Lower leg skin (tissue), 4 donors: ENCODE measurements around the gene VWA5B1. TPM values are rescaled to one million over a fixed set of nuclear protein-coding genes. Genes with fewer than 3 reads are reported as not detected.

Source experiments
- DNase-seq, 2 donors: peaks; one replicate each; pipeline ENCODE4 v3.0.0-alpha.2; 2019; ENCODE audit warnings: low spot score in 2 of 2
- H3K4me3 ChIP-seq: fragments of 200-600 bp; sonication (generic); 2 replicates; pipeline ENCODE4 v1.5.1; 2017; ENCODE audit warnings: mild to moderate bottlenecking, low read depth; ENCODE audit not compliant: poor library complexity, severe bottlenecking
- CTCF ChIP-seq, 3 donors: fragments of 450-650 bp; IDR thresholded peaks; one replicate each; pipeline ENCODE4 v1.5.1; 2016; ENCODE audit warnings: antibody characterized with exemption in 3 of 3, mild to moderate bottlenecking in 3 of 3, moderate library complexity in 2 of 3
- POLR2A ChIP-seq, 2 donors: fragments of 450-650 bp; IDR thresholded peaks; one replicate each; pipeline ENCODE4 v1.6.1; 2016 to 2017; ENCODE audit warnings: antibody characterized with exemption in 2 of 2, mild to moderate bottlenecking in 1 of 2, moderate library complexity in 1 of 2
- WGBS, 2 donors: methylation state at CpG; one replicate each; pipeline ENCODE4 v1.1.5; 2018; 5-methylcytosine and 5-hydroxymethylcytosine counted together
- intact Hi-C: fragments of 100-400 bp; cut with DNase I; formaldehyde crosslinking; loops from one replicate; pipeline ENCODE4 v1.15.0; 2023; ENCODE audit warnings: low total_unique reads
- total RNA-seq, 4 donors: library from RNA; depleted of rRNA; stranded (reverse); fragments of >200 nt; gene quantifications; one replicate each; pipeline ENCODE4 v1.1.0, GENCODE V29; 2016

The VWA5B1 gene
- total RNA-seq, 4 donors from 2014 or later: not detected

- intact Hi-C loops: no loop called here
- WGBS, 2 donors: 76 to 79% methylated on average over 4 of the region's 4 CpGs
- peak in 1 of 2 donors; percentile 50 for DNase-seq
- TF ChIP-seq POLR2A (IDR thresholded peaks at IDR 0.05) (no peak), CTCF (IDR thresholded peaks at IDR 0.05) (no peak)
- no peak overlapping the region for H3K4me3 ChIP-seq
Measured at GRCh38 chr1:20398744-20399143, 108.1 kb downstream of the VWA5B1 start.

DNA sequence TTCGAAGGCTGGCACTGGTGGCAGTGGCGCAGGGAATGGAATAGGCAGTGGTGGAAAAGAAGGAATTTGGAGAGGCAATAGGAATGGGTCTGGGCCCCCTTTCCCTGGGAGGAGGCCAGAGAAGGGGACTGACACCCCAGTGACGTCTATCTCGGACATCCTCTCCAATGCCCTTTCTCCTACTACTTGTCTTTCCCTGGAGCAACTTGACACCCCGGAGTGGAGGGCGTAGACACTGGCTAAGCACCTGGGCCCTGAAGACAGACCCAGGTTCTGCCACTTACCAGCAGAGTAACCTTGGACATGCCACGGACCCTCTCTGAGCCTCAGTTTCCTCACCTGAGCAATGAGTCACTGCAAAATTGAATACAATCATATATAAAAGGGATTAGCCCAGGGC, 108.5 kb downstream of the VWA5B1 start:
- DNase-seq: peak in 1 of 2 donors; percentile 56
- WGBS, 2 donors: 70 to 77% methylated on average over 7 of the region's 7 CpGs
- TF ChIP-seq CTCF (IDR thresholded peaks at IDR 0.05) (no peak), POLR2A (IDR thresholded peaks at IDR 0.05) (no peak)
- no peak overlapping the region for H3K4me3 ChIP-seq
- intact Hi-C loops: no loop called here

DNA sequence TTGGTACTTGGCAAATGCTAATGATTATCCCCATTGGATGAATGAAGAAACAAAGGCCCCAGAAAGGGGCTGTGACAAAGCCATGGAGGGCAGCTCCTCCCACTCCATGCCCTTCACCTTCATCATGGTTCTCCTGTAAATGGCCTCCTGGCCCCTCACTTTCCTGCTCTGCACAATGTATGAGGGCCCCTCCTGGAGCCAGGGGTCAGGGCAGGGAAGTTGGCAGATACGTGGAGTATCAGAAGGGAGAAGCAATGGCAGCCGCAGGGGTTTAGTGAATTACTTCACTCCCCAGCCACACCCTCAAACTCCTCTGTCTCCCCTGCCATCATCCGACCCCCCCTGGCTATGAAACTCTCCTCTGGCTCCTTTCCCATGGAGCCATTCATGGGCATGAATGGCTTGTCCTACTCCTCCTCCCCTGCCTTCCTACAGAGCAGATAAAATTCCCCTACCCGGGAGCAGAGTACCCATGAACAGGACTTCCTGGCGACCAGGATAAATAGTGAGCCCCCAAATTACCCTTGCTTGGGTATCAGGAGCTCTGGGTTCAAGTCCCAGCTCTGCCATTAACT, 109.0 kb downstream of the VWA5B1 start:
- 13 to 19% methylated on average over 5 of the region's 5 CpGs for WGBS, 2 donors
- TF ChIP-seq POLR2A (IDR thresholded peaks at IDR 0.05): no peak
- no peak for TF ChIP-seq CTCF (IDR thresholded peaks at IDR 0.05)
- intact Hi-C loops: no loop called here
- DNase-seq: peak in 1 of 2 donors; percentile 60
- H3K4me3 ChIP-seq: no peak overlapping the region

- TF ChIP-seq CTCF (IDR thresholded peaks at IDR 0.05): no peak
- no peak for TF ChIP-seq POLR2A (IDR thresholded peaks at IDR 0.05)
- intact Hi-C loops: no loop called here
- whole genome bisulfite sequencing, 2 donors: 45 to 56% methylated on average over 9 to 10 of the region's 10 CpGs
Measured at GRCh38 chr1:20400341-20401177, 109.9 kb downstream of the VWA5B1 start.

DNA sequence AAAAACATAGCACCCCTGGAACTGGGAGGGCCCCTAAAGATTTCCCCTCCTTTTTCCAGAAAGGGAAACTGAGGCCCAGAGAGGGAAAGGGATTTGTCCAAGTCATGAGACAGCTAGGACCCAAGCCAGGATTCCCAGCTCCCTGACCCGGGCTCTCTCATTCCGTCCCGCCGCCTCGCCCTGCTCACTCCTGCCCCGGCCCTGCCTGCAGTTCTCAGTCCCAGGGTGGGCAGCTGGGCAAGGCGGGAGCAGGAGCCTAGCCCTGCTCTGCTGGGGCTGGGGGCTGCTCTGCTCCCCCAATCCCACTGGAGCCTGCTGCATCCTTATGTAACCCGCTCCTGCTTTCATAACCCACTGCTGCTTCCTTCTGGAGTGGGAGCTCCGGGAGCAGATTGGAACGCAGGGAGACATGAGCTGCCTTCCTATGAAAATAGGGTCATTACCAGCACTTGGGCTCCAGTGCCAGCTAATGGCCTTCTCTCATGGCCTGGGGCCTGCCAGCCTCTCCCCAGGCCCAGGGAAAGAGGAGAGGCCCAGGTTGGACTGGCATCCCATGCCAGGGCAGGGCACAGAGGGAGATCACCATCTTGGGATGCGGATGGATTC, 110.8 kb downstream of the VWA5B1 start:
- 87 to 89% methylated on average over 11 of the region's 11 CpGs for WGBS, 2 donors
- H3K4me3 ChIP-seq: no peak overlapping the region
- TF ChIP-seq POLR2A (IDR thresholded peaks at IDR 0.05) (no peak), CTCF (IDR thresholded peaks at IDR 0.05) (no peak)
- peak in 1 of 2 donors; percentile 68 for DNase-seq
- intact Hi-C loops: no loop called here

More at GRCh38 chr1:20400341-20401177, 109.9 kb downstream of the VWA5B1 start:
- peak in 1 of 2 donors; percentile 60 for DNase-seq
- no peak overlapping the region for H3K4me3 ChIP-seq
